Astrocyte (in vitro differentiated cells and primary cell): ENCODE data around the gene TRPV6.

Source experiments
- EZH2 ChIP-seq: IDR thresholded peaks from 2 replicates; pipeline ENCODE4 v1.6.1; 2012; ENCODE audit warnings: mild to moderate bottlenecking, low read length, inconsistent platforms; ENCODE audit not compliant: insufficient read depth
- TF ChIP-seq, protein P1 (sequence below): IDR thresholded peaks from 2 replicates; pipeline ENCODE4 v1.5.1; 2011; ENCODE audit warnings: low read depth, mild to moderate bottlenecking, inconsistent platforms, low read length, moderate library complexity; ENCODE audit not compliant: insufficient read depth

DNA sequence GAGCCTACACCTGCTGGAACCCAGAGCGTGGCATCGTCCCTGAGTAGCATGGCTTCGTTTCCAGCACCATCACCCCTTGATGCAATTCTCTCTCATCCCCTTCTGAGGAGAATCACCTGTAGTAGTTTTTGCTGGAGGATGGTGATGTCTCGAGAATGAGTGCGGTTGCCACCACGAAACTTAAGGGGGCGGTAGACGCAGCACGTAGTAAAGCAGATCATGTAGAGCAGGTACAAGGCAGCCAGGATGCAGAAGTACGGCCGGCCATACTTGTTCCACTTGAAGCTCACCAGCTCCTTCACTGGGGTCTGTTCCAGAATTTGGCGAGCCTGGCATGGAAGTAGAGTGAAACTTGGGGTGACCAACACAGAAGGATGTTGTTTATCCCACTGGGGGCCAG is 39.9 kb upstream of the TRPV6 start:
- TF ChIP-seq EZH2 = no peak
- TF ChIP-seq, protein P1, sequence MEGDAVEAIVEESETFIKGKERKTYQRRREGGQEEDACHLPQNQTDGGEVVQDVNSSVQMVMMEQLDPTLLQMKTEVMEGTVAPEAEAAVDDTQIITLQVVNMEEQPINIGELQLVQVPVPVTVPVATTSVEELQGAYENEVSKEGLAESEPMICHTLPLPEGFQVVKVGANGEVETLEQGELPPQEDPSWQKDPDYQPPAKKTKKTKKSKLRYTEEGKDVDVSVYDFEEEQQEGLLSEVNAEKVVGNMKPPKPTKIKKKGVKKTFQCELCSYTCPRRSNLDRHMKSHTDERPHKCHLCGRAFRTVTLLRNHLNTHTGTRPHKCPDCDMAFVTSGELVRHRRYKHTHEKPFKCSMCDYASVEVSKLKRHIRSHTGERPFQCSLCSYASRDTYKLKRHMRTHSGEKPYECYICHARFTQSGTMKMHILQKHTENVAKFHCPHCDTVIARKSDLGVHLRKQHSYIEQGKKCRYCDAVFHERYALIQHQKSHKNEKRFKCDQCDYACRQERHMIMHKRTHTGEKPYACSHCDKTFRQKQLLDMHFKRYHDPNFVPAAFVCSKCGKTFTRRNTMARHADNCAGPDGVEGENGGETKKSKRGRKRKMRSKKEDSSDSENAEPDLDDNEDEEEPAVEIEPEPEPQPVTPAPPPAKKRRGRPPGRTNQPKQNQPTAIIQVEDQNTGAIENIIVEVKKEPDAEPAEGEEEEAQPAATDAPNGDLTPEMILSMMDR = no peak
